B cell (primary cell): ENCODE data around the gene VHLL. TPM values are rescaled to one million over a fixed set of nuclear protein-coding genes. Genes with fewer than 3 reads are reported as not detected.
"Not testable (repeated sequence)": the region's sequence is repeated elsewhere in the genome, so short reads cannot be mapped to it uniquely, and the experiment has no call there.

Experiments used
- ATAC-seq: fragments of 200-7000 bp; cut with Tn5 transposase; one replicate; pipeline ENCODE4 v1.10.0; 2021; ENCODE audit warnings: low read depth, mild to moderate bottlenecking, moderate number of reproducible peaks, moderate library complexity
- CTCF ChIA-PET: fragments of 350-600 bp; sonication (Branson Sonifier 250); formaldehyde crosslinking; loops from one replicate; lab custom pipeline; 2021; ENCODE audit warnings: antibody characterized with exemption, inconsistent platforms; lab: Charles Lee
- POLR2A ChIA-PET: fragments of 350-600 bp; sonication (Branson Sonifier 250); formaldehyde crosslinking; loops from one replicate; lab custom pipeline; 2021; ENCODE audit warnings: antibody characterized with exemption; lab: Charles Lee
- DNase-seq: peaks from one replicate; pipeline ENCODE4 v3.0.0; 2013
- H2AFZ ChIP-seq: 2 replicates; pipeline ENCODE4 v1.6.1; 2012; ENCODE audit warnings: mild to moderate bottlenecking, low read depth, low read length; ENCODE audit not compliant: insufficient read depth, poor library complexity, severe bottlenecking
- H3K27ac ChIP-seq, 2 donors: 1 replicate in 1 of 2; 2 replicates in 1 of 2; pipeline ENCODE4 v1.5.1; 2012 to 2013; ENCODE audit warnings: low read length in 2 of 2, mild to moderate bottlenecking in 2 of 2, moderate library complexity in 1 of 2
- H3K27me3 ChIP-seq, 4 experiments: fragments of 200-600 bp in 1 of 4; sonication (generic) in 1 of 4; replicated peaks in 1 of 4; 1 replicate in 2 of 4; 2 replicates in 2 of 4; pipeline versions ENCODE4 v1.6.1 to v1.7.0; 2013 to 2016; ENCODE audit warnings: low read length in 3 of 4, mild to moderate bottlenecking in 2 of 4, mixed read lengths in 1 of 4, moderate library complexity in 1 of 4; ENCODE audit not compliant: insufficient read depth in 4 of 4, control insufficient read depth in 3 of 4; ENCODE audit errors: control extremely low read depth in 1 of 4
- H3K36me3 ChIP-seq, 2 experiments: replicated peaks in 1 of 2; 1 replicate in 1 of 2; 2 replicates in 1 of 2; pipeline versions ENCODE4 v1.6.1 to v1.7.1; 2013; ENCODE audit warnings: low read length in 1 of 2; ENCODE audit not compliant: insufficient read depth in 2 of 2, control insufficient read depth in 1 of 2; ENCODE audit errors: control extremely low read depth in 1 of 2, extremely low read depth in 1 of 2
- H3K4me1 ChIP-seq, 2 donors: fragments of 200-600 bp in 1 of 2; sonication (generic) in 1 of 2; 1 replicate in 1 of 2; 2 replicates in 1 of 2; pipeline versions ENCODE4 v1.5.1 to v1.6.1; 2013 to 2017; ENCODE audit warnings: low read length in 2 of 2; ENCODE audit not compliant: control insufficient read depth in 2 of 2, insufficient read depth in 2 of 2
- H3K4me2 ChIP-seq: replicated peaks from 2 replicates; pipeline ENCODE3; 2012; ENCODE audit warnings: mild to moderate bottlenecking, low read depth, low read length; ENCODE audit not compliant: poor library complexity, severe bottlenecking
- H3K4me3 ChIP-seq, 5 experiments: fragments of 200-600 bp in 1 of 5; sonication (generic) in 1 of 5; 1 replicate in 3 of 5; 2 replicates in 2 of 5; pipeline versions ENCODE4 v1.5.1 to v1.7.0; 2011 to 2016; ENCODE audit warnings: low read length in 4 of 5, mild to moderate bottlenecking in 4 of 5, low read depth in 2 of 5, control low read depth in 1 of 5, moderate library complexity in 1 of 5; ENCODE audit not compliant: insufficient read depth in 1 of 5; ENCODE audit errors: control extremely low read depth in 1 of 5, extremely low read depth in 1 of 5
- H3K79me2 ChIP-seq: fragments of 200-600 bp; sonication (generic); one replicate; pipeline ENCODE4 v1.6.0; 2016; ENCODE audit warnings: low read length; ENCODE audit not compliant: control insufficient read depth, insufficient read depth
- H3K9ac ChIP-seq: fragments of 200-600 bp; sonication (generic); 2 replicates; pipeline ENCODE4 v1.6.1; 2017; ENCODE audit warnings: mild to moderate bottlenecking, low read length, moderate library complexity
- H3K9me3 ChIP-seq, 3 donors: one replicate each; pipeline versions ENCODE4 v1.6.1 to v1.7.1; 2013; ENCODE audit warnings: low read length in 2 of 3; ENCODE audit not compliant: control insufficient read depth in 2 of 3, insufficient read depth in 1 of 3; ENCODE audit errors: control extremely low read depth in 1 of 3
- H4K20me1 ChIP-seq: 2 replicates; pipeline ENCODE4 v1.6.0; 2012; ENCODE audit warnings: mild to moderate bottlenecking, low read length; ENCODE audit not compliant: insufficient read depth, control insufficient read depth, poor library complexity, severe bottlenecking
- H3K27ac Mint-ChIP-seq: one replicate; pipeline ENCODE4 v1.8.0; 2021; ENCODE audit warnings: mixed read lengths
- H3K27me3 Mint-ChIP-seq: one replicate; pipeline ENCODE4 v1.8.0; 2021; ENCODE audit warnings: mixed read lengths
- H3K4me1 Mint-ChIP-seq: one replicate; pipeline ENCODE4 v1.8.0; 2021; ENCODE audit warnings: mixed read lengths
- H3K4me3 Mint-ChIP-seq: one replicate; pipeline ENCODE4 v1.8.0; 2021; ENCODE audit warnings: mixed read lengths
- H3K9me3 Mint-ChIP-seq: one replicate; pipeline ENCODE4 v1.8.0; 2022; ENCODE audit warnings: mixed read lengths; ENCODE audit not compliant: insufficient read depth
- CTCF ChIP-seq: fragments of 200-600 bp; IDR thresholded peaks from one replicate; pipeline ENCODE4 v1.8.0; 2022; ENCODE audit warnings: antibody characterized with exemption, mild to moderate bottlenecking
- EZH2 ChIP-seq: IDR thresholded peaks from 2 replicates; pipeline ENCODE4 v1.6.1; 2012; ENCODE audit warnings: borderline replicate concordance, low read depth, mild to moderate bottlenecking, moderate library complexity, low read length; ENCODE audit not compliant: insufficient read depth, poor library complexity, severe bottlenecking
- WGBS: methylation state at CpG from one replicate; pipeline ENCODE4 v1.1.5; 2013; ENCODE audit warnings: missing lambda C conversion rate; ENCODE audit not compliant: insufficient coverage; 5-methylcytosine and 5-hydroxymethylcytosine counted together
- intact Hi-C: fragments of 100-400 bp; cut with micrococcal nuclease; formaldehyde crosslinking; loops from one replicate; pipeline ENCODE4 v1.10.0; 2022
- polyA plus RNA-seq: library from polyadenylated mRNA; depleted of rRNA; stranded (reverse); fragments of >200 nt; gene quantifications from 2 replicates; pipeline ENCODE4 v1.2.3, GENCODE V29; 2012
- total RNA-seq, 2 donors: library from RNA; stranded (reverse); fragments of 120-200 nt in 1 of 2; gene quantifications; 1 replicate in 1 of 2; 2 replicates in 1 of 2; pipeline versions ENCODE4 v1.2.3 to v1.2.4, GENCODE V29; 2013 to 2022

The VHLL gene
- total and polyA plus RNA-seq, 2 donors (not counting 1 experiment from before 2014, with no cell fraction given) = 0.36 TPM; not detected in 1

GRCh38 chr1:156323179-156323578, 24.1 kb upstream of the VHLL start:
- H2AFZ ChIP-seq, DNase-seq, H3K4me1 ChIP-seq, H3K4me3 Mint-ChIP-seq, H3K9me3 Mint-ChIP-seq, H3K9ac ChIP-seq, intact Hi-C loops, H3K27ac Mint-ChIP-seq, H3K27ac ChIP-seq, H3K4me3 ChIP-seq, CTCF ChIA-PET, H3K9me3 ChIP-seq, POLR2A ChIA-PET, ATAC-seq, H3K4me1 Mint-ChIP-seq, H3K4me2 ChIP-seq, H4K20me1 ChIP-seq, H3K27me3 ChIP-seq, H3K27me3 Mint-ChIP-seq: not testable (repeated sequence)
- Histone ChIP-seq H3K79me2 (peaks cover 16% of the 10 kb centered on the region), H3K36me3 (peaks cover 10 to 52% of the 10 kb centered on the region in 2 experiments)
- WGBS = 100% methylated on average over 1 of the region's 9 CpGs

GRCh38 chr1:156320560-156320959, 21.5 kb upstream of the VHLL start:
- H3K4me1 Mint-ChIP-seq = no peaks in the 10 kb centered on the region
- H3K9ac ChIP-seq = no peak overlapping the region
- ATAC-seq = no peak
- 80% methylated on average over 1 of the region's 3 CpGs for WGBS
- H3K4me3 ChIP-seq = no peak overlapping the region
- ChIA-PET CTCF (interaction anchor here (2.1 kb wide), 1 partner anchor 96 kb away, joined by 5 read pairs; no protein-coding TSS in a partner anchor), POLR2A (no interaction called here)
- no peak overlapping the region for H3K27ac ChIP-seq
- no peak overlapping the region for H3K4me2 ChIP-seq
- intact Hi-C loops = no loop called here
- no peaks in the 10 kb centered on the region for H3K9me3 ChIP-seq
- no peaks in the 10 kb centered on the region for H3K9me3 Mint-ChIP-seq
- H3K4me1 ChIP-seq = no peaks in the 10 kb centered on the region
- H3K27me3 Mint-ChIP-seq = no peaks in the 10 kb centered on the region
- no peak overlapping the region for H3K4me3 Mint-ChIP-seq
- H3K36me3 ChIP-seq = peaks cover 20 to 72% of the 10 kb centered on the region in 2 experiments
- no peaks in the 10 kb centered on the region for H3K27me3 ChIP-seq
- H2AFZ ChIP-seq = no peak overlapping the region
- no peaks in the 10 kb centered on the region for H4K20me1 ChIP-seq
- H3K79me2 ChIP-seq = peaks cover 10% of the 10 kb centered on the region
- H3K27ac Mint-ChIP-seq = peak overlapping the region; percentile 11
- TF ChIP-seq CTCF (no peak), EZH2 (no peak)
- no peak for DNase-seq
